CD4-positive, alpha-beta T cell treated with Interleukin-10 for 1 hour (primary cell): ENCODE results near the gene RFXANK.
A peak's percentile ranks its signal among the peaks of the same experiment; 100 is the strongest.
"Not testable (repeated sequence)": the region's sequence is repeated elsewhere in the genome, so short reads cannot be mapped to it uniquely, and the experiment has no call there.

Source experiments
- DNase-seq: peaks from one replicate; pipeline ENCODE4 v3.0.0-alpha.2; 2020

The RFXANK gene, protein sequence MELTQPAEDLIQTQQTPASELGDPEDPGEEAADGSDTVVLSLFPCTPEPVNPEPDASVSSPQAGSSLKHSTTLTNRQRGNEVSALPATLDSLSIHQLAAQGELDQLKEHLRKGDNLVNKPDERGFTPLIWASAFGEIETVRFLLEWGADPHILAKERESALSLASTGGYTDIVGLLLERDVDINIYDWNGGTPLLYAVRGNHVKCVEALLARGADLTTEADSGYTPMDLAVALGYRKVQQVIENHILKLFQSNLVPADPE

DNA sequence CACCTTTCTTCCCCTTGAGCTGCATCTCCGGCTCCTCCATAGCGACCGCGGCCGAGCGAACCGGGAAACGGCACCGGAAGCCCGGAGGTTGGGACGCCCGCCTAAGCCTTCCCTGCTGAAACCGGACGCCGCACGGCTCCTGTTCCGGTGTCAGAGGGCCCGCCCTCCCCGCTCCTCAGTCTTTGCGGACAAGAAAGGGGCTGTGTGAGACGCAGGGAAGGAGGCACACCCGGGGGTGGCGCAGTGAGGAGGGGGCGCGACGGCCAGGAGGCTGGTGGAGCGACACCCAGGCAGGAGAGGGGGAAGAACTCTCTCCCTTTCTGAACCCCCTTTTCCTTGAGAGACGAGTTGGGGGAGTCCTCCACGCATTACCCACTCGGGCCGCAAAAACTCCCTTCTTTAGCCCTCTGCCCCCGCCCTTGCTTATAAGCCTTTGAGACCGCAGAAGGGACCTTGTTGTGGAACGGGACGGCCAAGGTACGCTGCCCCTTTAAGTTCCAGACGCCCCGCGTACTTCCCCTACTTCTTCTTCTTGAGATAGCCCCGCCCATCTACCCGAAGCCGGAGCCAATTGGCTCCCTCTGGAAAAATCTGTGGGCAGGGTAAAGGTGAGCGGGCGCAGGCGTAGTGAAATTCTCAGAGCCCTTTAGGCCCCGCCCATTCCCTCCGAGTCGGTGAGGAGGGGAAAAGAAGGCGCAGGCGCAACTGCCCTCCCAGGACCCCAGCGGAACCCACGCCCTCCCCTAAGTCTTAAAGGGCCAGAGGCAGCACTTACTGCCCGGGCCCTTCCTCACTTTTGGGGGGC is at the start of gene RFXANK, which contains the start of gene BORCS8:
RFXANK (plus strand) TSS at position 181 of the 805 bp plus-strand sequence. CDS start 1,689 bp downstream, outside the sequence.
BORCS8 (minus strand) TSS at position 75 of the 805 bp plus-strand sequence; CDS start at position 40, 35 bp downstream.
- peak; percentile 99 for DNase-seq

- no peak for DNase-seq
Observed at GRCh38 chr19:19142347-19142746, 49.7 kb upstream of the RFXANK start.

DNA sequence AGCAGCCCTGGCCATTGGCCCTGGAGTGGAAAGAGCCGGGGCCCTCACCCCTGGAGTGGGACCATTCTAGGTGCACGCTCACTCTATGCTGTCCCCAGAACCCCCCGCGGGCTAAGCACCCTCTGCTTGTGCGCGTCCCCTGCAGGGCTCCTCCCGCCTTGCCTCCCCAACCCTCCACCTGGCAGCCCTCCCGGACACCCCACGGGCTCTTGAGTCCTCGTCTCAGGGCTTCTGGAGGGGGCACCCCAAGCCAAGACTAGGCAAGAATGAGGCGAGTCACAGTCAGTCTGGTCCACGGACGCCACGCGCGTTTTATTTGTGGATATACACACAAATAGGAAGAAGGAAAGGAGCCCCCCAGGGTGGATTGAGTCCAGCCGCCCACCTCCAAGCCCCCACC is 46.8 kb upstream of the RFXANK start:
- DNase-seq: no peak

DNA sequence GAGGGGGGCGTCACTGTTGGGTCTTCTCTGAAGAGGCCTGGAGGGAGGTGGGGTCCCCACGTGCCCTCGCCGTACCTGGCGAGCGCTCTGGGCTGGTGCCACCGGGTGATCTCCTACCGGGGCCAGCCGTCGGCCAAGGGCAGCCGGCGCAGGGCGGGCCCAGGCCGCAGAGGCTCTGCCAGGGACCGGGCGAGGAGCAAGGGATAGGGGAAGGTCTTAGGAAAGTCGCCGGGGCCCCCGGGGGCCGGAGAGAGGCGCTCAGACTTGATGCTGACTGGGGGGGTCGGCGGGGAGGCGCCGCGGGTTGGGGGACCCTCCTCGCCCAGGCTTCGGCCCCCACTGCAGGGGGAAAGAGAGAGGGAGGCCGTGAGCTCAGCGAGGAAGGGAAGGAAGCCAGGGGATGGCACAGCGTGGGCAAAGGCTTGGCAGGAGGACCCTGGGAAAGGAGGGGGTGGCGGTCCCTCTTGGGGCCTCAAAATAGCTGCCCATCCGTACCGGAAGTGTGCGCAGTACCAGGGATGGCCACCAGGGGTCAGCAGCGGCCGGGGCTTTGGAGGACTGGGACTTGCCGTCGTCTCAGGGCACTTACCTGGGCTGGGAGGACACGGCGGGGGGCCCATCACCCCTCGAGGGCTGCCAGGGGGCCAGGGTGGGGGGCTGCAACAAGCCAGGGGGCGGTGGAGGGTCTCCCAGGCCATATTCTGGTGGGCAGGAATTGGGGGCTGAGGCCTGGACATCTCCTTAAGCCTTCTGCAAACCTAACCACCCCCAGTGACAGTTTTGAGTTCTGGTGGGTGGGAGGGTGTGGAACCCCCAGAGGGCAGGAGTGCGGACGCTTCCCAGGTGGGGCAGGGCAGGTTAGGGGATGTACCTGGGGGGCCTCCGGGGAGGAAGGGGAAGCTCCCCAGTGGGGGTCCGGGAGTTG is 46.1 kb upstream of the RFXANK start:
- DNase-seq: peak; percentile 86

DNA sequence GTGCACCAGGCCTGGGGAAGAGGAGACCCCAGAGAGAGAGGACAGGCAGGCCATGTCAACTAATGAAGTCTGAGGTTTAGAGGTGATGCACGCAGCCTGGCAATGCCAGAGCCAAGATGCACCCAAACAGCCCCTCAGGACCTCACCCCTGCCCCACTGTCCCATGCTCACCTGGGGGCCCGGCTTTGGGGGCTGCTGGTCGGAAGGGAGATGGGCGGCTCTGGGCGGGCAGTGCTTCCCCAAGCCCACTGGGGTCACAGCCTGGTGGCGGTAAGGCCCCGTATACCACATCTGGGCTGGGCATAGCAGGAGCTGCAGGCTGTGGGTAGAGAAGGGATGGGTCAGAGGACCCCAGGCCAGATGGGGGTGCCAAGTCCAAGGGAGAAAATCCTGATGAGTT is 45.2 kb upstream of the RFXANK start:
- no peak for DNase-seq

DNA sequence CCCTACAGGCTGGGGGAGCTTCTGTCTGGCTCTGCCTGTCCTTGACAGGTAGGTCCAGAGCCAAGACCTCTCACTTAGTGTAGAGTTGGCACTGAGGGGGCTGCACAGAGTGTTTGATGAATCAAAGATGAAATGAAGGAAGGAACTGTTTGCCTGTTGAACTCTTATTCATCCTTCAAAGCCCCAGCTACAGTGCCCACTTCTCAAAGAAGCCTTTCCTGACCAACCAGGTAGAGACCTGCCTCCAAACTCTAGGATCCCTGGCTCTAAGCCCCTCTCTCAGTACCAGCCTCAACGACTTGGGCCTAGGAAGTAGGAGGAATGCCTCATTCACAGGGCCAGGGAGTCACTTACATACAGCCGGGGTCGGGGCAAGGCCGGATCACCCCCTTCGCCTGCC is 44.7 kb upstream of the RFXANK start:
- no peak for DNase-seq

- DNase-seq: not testable (repeated sequence)
Observed at GRCh38 chr19:19148504-19148903, 43.6 kb upstream of the RFXANK start.

DNA sequence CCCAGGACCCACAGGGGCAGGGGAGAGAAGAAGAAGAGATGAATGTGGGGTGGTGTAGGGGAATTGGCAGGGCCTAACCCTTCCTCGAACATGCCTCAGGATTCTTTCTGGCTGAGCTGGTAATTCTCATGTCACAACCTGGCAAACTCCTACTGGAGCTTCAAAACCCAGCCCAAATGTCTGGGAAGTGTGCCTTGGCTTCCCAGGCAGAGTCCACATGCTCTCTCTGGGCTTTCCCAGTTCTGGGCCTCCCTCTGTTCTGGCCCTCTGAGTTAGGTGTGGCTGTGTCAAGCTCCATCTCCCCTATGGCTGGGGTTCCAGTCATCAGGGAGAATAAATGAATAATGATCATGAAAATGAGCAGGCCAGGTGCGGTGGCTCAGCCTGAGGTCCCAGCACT is 42.6 kb upstream of the RFXANK start:
- DNase-seq: no peak

DNA sequence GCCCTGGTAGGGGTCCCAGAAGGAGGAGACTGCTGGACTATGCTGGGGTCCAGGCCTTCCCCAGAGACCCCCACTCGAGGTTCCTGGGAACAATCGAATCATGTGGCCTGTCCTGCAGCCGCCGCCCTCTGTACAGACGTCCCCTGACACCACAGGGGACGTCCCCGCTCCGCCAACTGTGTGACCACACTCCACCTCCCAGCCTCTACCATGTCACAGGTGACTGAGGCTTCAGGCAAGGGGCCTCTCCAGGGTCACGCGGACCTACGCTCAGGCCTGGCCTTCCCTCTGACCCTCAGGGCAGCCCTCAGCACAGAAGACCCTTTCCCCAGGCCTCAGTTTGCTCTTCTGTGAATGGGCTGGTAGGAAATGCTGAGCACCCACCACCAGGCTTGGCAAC is 40.6 kb upstream of the RFXANK start:
- no peak for DNase-seq

- no peak for DNase-seq
Observed at GRCh38 chr19:19152668-19153384, 39.2 kb upstream of the RFXANK start.

GRCh38 chr19:19154768-19155494 is 37.1 kb upstream of the RFXANK start:
- no peak for DNase-seq

- no peak for DNase-seq
Observed at GRCh38 chr19:19155495-19156219, 36.4 kb upstream of the RFXANK start.

- DNase-seq: no peak
Observed at GRCh38 chr19:19157808-19158207, 34.2 kb upstream of the RFXANK start.

GRCh38 chr19:19159534-19159933 is 32.5 kb upstream of the RFXANK start:
- no peak for DNase-seq

- DNase-seq: no peak
Observed at GRCh38 chr19:19160461-19161035, 31.5 kb upstream of the RFXANK start.

- DNase-seq: no peak
Observed at GRCh38 chr19:19162495-19162894, 29.6 kb upstream of the RFXANK start.

DNA sequence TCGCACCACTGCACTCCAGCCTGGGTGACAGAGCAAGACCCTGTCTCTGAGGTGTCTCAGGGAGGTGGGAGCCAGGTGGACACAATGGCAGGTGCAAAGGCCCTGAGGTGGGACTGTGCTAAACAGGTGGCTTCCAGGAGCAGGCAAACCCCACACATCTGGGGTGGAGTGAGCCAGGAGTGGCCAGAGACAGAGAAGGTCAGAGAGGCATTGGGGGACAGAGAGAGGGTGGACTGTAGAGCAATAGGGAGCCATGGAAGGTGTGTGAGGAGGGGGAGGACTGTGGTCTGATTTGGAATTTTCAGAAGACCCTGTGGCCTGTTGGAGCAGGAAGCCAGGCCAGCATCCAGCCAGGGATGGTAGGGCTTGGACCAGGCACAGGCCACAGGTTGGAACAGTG is 26.7 kb upstream of the RFXANK start:
- DNase-seq: no peak

- DNase-seq: no peak
Observed at GRCh38 chr19:19167612-19168011, 24.4 kb upstream of the RFXANK start.

DNA sequence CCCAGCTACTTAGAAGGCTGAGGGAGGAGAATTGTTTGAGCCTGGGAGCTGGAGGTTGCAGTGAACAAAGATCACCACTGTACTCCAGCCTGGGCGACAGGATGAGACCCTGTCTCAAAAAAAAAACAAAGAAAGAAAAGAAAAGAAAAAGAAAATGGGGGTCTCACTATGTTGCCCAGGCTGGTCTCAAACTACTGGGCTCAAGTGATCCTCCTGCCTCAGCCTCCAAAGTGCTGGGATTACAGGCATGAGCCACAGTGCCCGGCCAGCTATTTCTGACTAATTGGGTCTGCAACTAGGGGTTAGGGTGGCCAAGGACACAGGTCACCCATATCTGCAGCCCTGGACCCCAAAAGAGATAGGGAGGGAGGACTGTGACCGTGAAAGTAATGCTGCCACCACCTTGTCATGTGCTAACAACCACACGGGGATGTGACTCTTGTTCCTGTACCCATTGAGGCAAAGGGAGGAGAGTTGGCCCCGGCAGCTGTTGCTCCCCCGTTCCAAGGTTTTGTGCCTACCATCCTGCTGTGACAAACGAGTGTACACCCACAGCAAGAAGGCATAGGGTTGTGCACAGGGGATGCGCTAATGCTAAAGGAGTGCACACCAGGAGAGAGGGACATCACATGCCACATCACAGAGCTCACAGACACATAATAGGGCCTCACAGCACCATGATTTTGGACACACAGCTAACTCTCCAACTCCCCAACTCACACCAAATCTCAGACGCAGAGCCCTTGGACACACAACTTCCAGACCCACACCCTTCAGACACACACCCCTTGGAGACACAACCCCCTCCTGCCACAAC is 22.6 kb upstream of the RFXANK start:
- no peak for DNase-seq
